Endothelial cell of umbilical vein (primary cell): ENCODE results near the gene LRRTM3.

Experiments
- CTCF ChIP-seq, 2 donors: IDR thresholded peaks; 1 replicate in 1 of 2; 2 replicates in 1 of 2; pipeline ENCODE4 v1.5.1; 2011; ENCODE audit warnings: low read length in 2 of 2, mild to moderate bottlenecking in 2 of 2, moderate library complexity in 2 of 2, control low read depth in 1 of 2, inconsistent platforms in 1 of 2, low read depth in 1 of 2; ENCODE audit not compliant: insufficient read depth in 1 of 2; ENCODE audit errors: extremely low read depth in 1 of 2
- POLR2AphosphoS5 ChIP-seq: IDR thresholded peaks from 2 replicates; pipeline ENCODE4 v1.6.1; 2012; ENCODE audit warnings: low read depth, mild to moderate bottlenecking, control low read depth, low read length, moderate library complexity; ENCODE audit not compliant: insufficient read depth

GRCh38 chr10:66940965-66941364 lies 15.1 kb downstream of the LRRTM3 start:
- no peak for TF ChIP-seq CTCF (IDR thresholded peaks at IDR 0.05; ENCODE audit: extremely low read depth in 1 of 2, insufficient read depth in 1 of 2, low read depth in 1 of 2, low read length in 2 of 2)
- no peak for TF ChIP-seq POLR2AphosphoS5
